ELF-1 (cell line): ENCODE results near the gene CLEC1B.
"Not testable (repeated sequence)": the region's sequence is repeated elsewhere in the genome, so short reads cannot be mapped to it uniquely, and the experiment has no call there.

Experiments used
- DNase-seq: peaks from one replicate; pipeline ENCODE4 v3.0.0-alpha.2; 2016; ENCODE audit warnings: low read depth, low spot score

Gene CLEC1B

DNA sequence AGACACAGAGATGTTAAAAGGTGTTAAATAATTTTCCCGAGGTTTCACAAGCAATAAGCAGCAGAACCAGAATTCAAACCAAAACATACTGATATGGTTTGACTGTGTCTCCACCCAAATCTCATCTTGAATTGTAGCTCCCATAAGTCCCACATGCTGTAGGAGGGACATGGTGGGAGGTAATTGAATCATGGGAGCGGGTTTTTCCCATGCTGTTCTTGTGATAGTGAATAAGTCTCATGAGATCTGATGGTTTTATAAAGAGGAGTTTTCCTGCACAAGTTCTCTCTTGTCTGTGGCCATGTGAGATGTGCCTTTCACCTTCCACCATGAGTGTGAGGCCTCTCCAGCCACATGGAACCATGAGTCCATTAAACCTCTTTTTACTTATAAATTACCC, 24.2 kb downstream of the CLEC1B start:
- not testable (repeated sequence) for DNase-seq

GRCh38 chr12:9973949-9974348, 25.0 kb downstream of the CLEC1B start:
- DNase-seq: no peak

DNA sequence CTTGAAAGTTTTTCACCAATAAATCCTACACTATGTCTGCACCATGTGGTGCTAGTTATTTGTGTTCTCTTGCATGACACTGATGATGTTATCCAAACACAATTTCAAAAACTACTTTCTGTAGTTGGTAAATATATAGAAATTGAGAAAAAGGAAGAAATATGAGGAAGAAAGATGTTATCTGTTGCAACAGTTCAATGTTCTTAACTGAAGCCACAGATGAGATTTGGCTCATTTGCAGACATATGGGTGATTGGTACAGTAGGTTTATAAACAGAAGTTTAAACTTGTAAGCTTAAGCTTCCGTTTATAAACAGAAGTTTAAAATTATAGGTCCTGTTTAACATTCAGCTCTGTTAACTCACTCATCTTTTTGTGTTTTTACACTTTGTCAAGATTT, 27.7 kb downstream of the CLEC1B start, which contains the start of gene CLEC12A:
Gene CLEC12A, plus strand, starts transcription at position 229 of the 400 bp plus-strand sequence. CDS start 188 bp downstream, outside the sequence.
- DNase-seq: no peak

DNA sequence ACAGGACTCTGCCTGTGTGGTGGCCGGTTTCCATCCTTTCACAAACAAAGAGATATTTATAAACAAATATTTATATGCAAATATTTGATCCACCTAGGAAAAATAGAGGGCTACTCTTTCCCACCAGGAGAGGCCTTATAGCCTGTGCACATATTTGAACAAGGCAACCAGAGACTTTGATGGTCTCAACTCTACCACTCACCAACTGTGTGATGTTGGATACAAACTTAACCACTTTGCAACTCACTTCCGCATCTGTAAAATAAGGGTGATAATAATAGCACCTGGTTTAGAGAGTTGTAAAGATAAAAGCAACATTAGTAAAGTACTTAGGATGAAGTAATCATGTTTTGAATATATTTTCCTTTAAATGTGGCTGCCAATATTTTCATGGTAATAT, 29.2 kb downstream of the CLEC1B start:
- no peak for DNase-seq

DNA sequence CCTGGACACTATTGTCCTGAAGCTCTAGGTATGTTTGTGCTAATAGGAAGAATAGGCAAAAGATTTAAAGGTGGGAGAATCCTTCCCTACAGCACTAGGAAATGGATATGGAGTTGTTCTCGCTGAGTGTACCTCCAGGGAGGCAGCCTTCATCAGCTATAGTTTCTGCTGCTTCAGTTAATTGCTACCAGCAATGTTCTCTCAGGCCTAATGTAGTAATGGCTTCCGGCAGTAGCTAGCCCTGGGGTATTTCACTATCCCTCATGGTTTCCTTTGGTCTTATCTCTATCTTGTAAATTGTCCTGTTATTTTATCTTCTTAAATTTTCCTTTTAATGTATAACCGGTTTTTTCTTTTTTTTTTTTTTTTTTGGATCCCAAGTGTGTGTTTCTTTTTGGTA, 37.0 kb downstream of the CLEC1B start:
- no peak for DNase-seq

GRCh38 chr12:9961106-9961505, 37.8 kb downstream of the CLEC1B start:
- no peak for DNase-seq

- DNase-seq: no peak
These were observed 38.3 kb downstream of the CLEC1B start for GRCh38 chr12:9960590-9960989.

DNA sequence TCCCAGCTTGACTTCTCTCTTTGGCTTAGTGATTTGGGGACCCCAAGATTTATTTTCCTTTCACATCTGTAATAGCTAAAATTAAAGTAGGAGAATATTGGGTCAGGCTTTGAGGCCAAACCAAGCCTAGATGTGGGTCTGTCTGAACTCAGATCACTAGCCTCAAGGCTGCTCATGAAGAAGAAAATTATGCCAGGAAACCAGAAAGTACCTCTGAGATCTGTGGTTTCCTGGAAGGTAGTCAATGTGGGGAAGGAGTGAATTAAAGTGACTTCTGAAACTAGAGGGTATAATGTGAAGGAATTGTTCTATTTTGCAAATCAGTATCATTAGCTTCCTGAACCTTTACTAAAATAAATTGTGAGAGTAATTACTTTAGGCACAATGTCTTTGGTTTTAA, 41.1 kb downstream of the CLEC1B start:
- no peak for DNase-seq

GRCh38 chr12:9952954-9953729, 45.8 kb downstream of the CLEC1B start:
- DNase-seq: not testable (repeated sequence)

DNA sequence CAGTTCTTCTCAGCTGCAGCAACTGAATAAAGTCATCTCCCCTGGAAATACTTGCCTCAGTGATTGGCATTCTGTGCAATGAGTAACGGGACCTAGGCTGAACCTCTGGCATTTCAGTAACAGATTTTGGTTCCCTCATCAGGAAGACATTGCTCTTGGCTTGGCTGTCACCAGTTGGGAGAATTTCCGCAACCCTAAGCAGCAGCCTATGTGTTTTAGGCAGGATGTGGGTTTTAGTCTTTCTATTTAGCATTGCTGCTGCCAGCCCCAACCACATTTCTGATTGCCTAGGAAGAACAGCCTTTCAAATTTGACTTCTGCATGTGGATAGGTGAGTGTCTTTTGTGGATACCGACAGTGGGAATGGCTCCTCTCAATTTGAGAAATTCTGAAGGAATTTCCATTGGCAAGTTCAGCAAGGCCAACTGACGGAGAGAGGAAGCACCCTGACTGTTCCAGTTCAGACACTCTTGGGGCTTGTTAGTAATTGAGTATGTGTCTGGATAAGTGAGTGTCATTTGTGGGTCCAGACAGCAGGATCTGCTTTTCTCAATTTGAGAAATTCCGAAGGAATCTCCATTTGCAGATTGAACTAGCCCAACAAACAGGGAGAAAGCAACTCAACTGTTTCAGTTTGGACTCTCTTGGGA, 47.8 kb downstream of the CLEC1B start:
- no peak for DNase-seq

- DNase-seq: no peak
These were observed 50.2 kb downstream of the CLEC1B start for GRCh38 chr12:9948606-9949296.

DNA sequence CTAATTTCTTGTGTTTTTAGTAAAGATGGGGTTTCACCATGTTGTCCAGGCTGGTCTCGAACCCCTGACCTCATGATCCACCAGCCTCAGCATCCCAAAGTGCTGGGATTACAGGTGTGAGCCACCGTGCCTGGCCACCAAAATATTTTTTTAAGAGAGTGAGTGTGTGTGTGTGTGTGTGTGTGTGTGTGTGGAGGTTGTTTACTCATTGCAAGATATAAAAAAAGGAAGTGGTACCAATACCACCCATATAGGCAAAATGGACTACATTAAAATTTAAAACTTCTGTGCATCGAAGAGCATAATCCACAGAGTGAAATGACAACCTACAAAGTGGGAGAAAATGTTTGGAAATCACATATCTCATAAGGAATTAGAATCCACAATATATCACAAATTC, 51.2 kb downstream of the CLEC1B start:
- no peak for DNase-seq

- DNase-seq: no peak
These were observed 54.5 kb downstream of the CLEC1B start for GRCh38 chr12:9944391-9944790.

DNA sequence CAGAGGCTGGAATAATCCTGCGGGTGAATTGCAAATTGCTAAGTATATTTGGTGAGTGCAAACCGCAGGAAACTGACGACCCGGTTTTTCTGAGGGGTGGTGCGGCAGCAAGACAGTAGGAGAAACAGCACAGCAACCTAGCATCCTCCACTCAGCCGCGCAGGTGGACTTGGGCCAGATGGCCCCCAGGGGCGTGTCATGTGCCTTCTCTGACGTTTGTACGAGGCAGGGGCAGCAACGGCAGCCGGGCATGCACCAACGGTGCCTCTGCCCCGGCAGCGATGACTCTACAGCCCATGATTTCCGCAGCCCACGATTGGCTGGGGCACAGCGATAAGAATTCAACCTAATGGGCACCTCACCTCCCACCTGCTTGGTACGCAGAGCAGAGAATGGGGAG, 55.7 kb downstream of the CLEC1B start:
- DNase-seq: no peak
